A549 treated with GW870086 at 1 μM for 4 hours (cell line): Measurements from ENCODE around the gene BMX. TPM values are rescaled to one million over a fixed set of nuclear protein-coding genes. Genes with fewer than 3 reads are reported as not detected.

ENCODE experiments used
- total RNA-seq: library from RNA; stranded (reverse); fragments of 200-300 nt; extraction: Qiagen RNA extraction; gene quantifications from 5 replicates; pipeline ENCODE4 v1.2.3, GENCODE V29; 2022; ENCODE audit warnings: low read depth

BMX gene
- total RNA-seq = not detected in 5 replicates

GRCh38 chrX:15500497-15500966 is at the start of gene BMX:
BMX (plus strand) TSS chrX:15500807; CDS start chrX:15508354, 7,547 bp downstream.

DNA sequence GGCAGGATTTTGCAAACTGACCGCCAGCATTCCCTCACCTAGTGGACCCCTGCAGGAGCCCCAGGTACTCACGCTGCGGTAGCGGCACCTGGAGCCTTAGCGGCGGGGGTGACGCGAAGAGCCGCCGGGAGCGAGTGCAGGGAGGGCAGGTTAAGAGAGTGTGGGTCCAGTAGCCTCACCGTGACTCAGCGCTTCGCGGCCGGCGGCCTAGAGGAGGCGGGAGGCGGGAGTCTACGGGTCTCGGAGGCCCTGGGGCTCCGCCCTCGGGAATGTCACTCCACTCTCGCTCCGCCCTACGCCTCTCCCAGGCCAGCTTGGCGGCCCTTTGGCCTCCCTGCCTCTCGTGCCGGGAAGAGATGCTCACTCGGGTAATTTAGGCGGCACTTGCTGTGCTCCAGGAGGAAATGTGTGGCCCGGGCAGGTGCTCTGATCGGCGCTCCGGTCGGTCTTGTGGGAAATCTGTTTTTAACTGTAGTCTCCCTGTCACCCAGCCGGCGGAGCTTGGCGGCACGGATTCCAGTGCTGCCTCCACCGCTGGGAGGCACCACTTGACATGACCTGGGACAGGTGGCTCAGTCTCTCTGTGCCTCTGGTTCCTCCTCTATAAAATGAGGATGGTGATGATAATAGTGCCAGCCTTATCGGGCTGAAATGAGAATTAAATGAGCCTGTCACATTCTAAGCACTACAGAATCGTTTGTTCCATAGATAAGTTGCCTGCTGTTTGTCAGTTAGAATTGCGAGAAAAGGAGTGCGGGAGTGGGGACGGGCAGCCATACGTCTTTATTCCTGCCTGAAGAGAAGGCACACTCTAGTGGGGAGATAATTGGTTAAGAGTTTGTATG is 7.3 kb upstream of the BMX start, which contains the start of gene PIR:
Gene PIR (minus strand): TSS at position 216 of the 845 bp plus-strand sequence. CDS start 2,076 bp downstream, outside the sequence.

GRCh38 chrX:15600745-15601144 is 100.1 kb downstream of the BMX start, which contains the start of gene ACE2:
ACE2 (minus strand) TSS chrX:15600960; CDS start chrX:15600911, 49 bp downstream.

Other genes starting within 250 kb of the BMX start
- 18.9 to 22.0 TPM (median 20.7 TPM) in 5 replicates for gene ASB9, start 230.7 kb upstream of the BMX start, total RNA-seq
- not detected in 5 replicates for gene ASB11, start 185.2 kb upstream of the BMX start, total RNA-seq
- 5.9 to 9.6 TPM (median 8.1 TPM) in 5 replicates for gene PIGA, start 165.3 kb upstream of the BMX start, total RNA-seq
- 0.27 to 0.42 TPM (median 0.29 TPM) in 5 replicates for gene VEGFD, start 116.4 kb upstream of the BMX start, total RNA-seq
- 50.6 to 59.2 TPM (median 55.9 TPM) in 5 replicates for gene PIR, start 7.5 kb upstream of the BMX start, total RNA-seq
- gene ACE2, start 100.2 kb downstream of the BMX start, total RNA-seq = 0.07 TPM in 1 of 5 replicates, not detected in the others
- 0.72 to 1.1 TPM (median 0.91 TPM) in 5 replicates for gene CLTRN, start 164.0 kb downstream of the BMX start, total RNA-seq
- gene CA5B, start 237.5 kb downstream of the BMX start, total RNA-seq = 1.8 to 3.8 TPM (median 3.0 TPM) in 5 replicates